ENCODE data around the gene DBN1.

The DBN1 gene

GRCh38 chr5:177514541-177514940 lies 41.1 kb upstream of the DBN1 start:
- no peak for TF ChIP-seq CTCF (IDR thresholded peaks at IDR 0.05; ENCODE audit: low read depth, low read length)
- no peak for DNase-seq (ENCODE audit: extremely low read depth, low read depth)

- TF ChIP-seq CTCF (IDR thresholded peaks at IDR 0.05; ENCODE audit: low read depth, low read length) = no peak
- DNase-seq (ENCODE audit: extremely low read depth, low read depth) = no peak
Measured at GRCh38 chr5:177513500-177513899, 40.1 kb upstream of the DBN1 start.

GRCh38 chr5:177512736-177513380 lies 39.4 kb upstream of the DBN1 start:
- TF ChIP-seq CTCF (IDR thresholded peaks at IDR 0.05; ENCODE audit: low read depth, low read length) = no peak
- no peak for DNase-seq (ENCODE audit: extremely low read depth, low read depth)

GRCh38 chr5:177511796-177512675 lies 38.6 kb upstream of the DBN1 start:
- no peak for DNase-seq (ENCODE audit: extremely low read depth, low read depth)
- no peak for TF ChIP-seq CTCF (IDR thresholded peaks at IDR 0.05; ENCODE audit: low read depth, low read length)

GRCh38 chr5:177511181-177511580 lies 37.7 kb upstream of the DBN1 start:
- no peak for TF ChIP-seq CTCF (IDR thresholded peaks at IDR 0.05; ENCODE audit: low read depth, low read length)
- no peak for DNase-seq (ENCODE audit: extremely low read depth, low read depth)

- no peak for TF ChIP-seq CTCF (IDR thresholded peaks at IDR 0.05; ENCODE audit: low read depth, low read length)
- DNase-seq (ENCODE audit: extremely low read depth, low read depth) = no peak
Measured at GRCh38 chr5:177510567-177511053, 37.2 kb upstream of the DBN1 start.

GRCh38 chr5:177509991-177510566 lies 36.6 kb upstream of the DBN1 start:
- no peak for DNase-seq (ENCODE audit: extremely low read depth, low read depth)

More at GRCh38 chr5:177509991-177510566, 36.6 kb upstream of the DBN1 start:
- TF ChIP-seq CTCF (IDR thresholded peaks at IDR 0.05; ENCODE audit: low read depth, low read length) = no peak
